Measurements from ENCODE around the gene VPS16. TPM values are rescaled to one million over a fixed set of nuclear protein-coding genes. Genes with fewer than 3 reads are reported as not detected.

The VPS16 gene
- total and polyA plus RNA-seq, 7 experiments from 2014 or later, result 25.0 to 62.4 (median 54.0) TPM

DNA sequence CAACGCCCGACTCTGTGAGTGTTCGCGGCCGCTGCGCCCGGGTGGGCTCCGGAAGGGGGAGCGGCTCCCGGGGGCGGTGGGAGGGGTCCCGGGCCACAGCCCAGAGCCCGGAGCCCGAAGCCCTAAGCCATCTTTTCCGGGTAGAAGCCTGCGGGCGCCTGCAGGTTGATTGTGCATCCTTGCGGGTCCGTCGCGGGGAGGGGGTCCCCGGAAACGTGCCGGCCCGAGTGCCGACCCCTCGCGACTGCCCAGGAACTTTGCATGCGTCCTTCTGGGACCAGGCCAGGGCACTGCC is 33.1 kb downstream of the VPS16 start:
- Mint-ChIP-seq H3K27me3 (no peaks in the 10 kb centered on the region), H3K4me1 (peaks cover 33 to 51% (median 45%) of the 10 kb centered on the region in 7 donors)
- DNase-seq, result peak in 5 of 9 donors; percentile 45 to 70 (median 52)

DNA sequence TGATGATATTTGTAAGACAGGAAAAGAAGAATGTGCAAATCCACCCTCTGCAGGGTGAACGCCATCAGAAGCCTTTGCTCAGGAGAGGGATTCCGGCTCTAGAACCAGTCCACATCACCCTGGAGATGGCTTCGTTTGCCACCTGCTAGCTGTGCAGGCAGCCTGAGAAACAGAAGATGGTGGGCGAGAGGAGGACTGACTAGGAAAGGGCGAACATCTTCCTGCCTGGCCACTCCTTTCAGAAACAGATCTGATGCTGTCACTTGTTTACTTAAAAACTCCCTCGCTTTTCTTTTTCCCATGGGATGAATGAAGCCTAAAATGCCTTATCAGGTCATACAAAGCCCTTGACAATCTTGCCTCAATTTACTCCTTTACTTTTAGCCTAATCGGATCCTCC is 33.9 kb downstream of the VPS16 start:
- Mint-ChIP-seq H3K4me3 (peak overlapping the region; percentile 84 to 94 (median 90)), H3K36me3 (peaks cover 0 to 17% (median 3%) of the 10 kb centered on the region in 5 donors), H3K27me3 (no peaks in the 10 kb centered on the region), H3K27ac (peak overlapping the region; percentile 52 to 95 (median 71)), H3K4me1 (peaks cover 37 to 53% (median 49%) of the 10 kb centered on the region in 7 donors), H3K9me3 (no peaks in the 10 kb centered on the region)
- ATAC-seq (no peak), DNase-seq (no peak)
- no peaks in the 10 kb centered on the region for H3K9me3 ChIP-seq (ENCODE audit: control insufficient read depth in 2 of 3, low read length in 3 of 3)
- H3K27ac ChIP-seq (ENCODE audit: low read depth, low read length), result peak overlapping the region; percentile 71
- CTCF ChIA-PET, result no interaction called here
- H3K4me3 ChIP-seq (ENCODE audit: low read length), result peak overlapping the region; percentile 80
- H3K4me1 ChIP-seq (ENCODE audit: control insufficient read depth in 2 of 2, insufficient read depth in 2 of 2, low read length in 2 of 2), result peaks cover 25% of the 10 kb centered on the region in 2 donors
- H3K36me3 ChIP-seq (ENCODE audit: control insufficient read depth in 2 of 3, insufficient read depth in 3 of 3, low read length in 3 of 3), result no peaks in the 10 kb centered on the region
- H3K27me3 ChIP-seq (ENCODE audit: control insufficient read depth in 2 of 2, insufficient read depth in 2 of 2, low read length in 2 of 2), result no peaks in the 10 kb centered on the region
- intact Hi-C loops (cut with micrococcal nuclease), result loop anchor here in 1 of 2 donors (5.0 to 10.0 kb wide), 4 partner anchors 50 to 350 kb away; partner anchors contain the start of genes FASTKD5 and UBOX5
- POLR2A ChIA-PET, result interaction anchor here (0.6 to 1.0 kb wide), 2 partner anchors 31 to 39 kb away, joined by 3 read pairs; no protein-coding TSS in a partner anchor

More for the DNA sequence above, 33.1 kb downstream of the VPS16 start:
- CTCF ChIA-PET, result interaction anchor here (1.4 kb wide), 2 partner anchors 14 to 128 kb away, joined by 4 to 5 read pairs; no protein-coding TSS in a partner anchor
- Mint-ChIP-seq H3K9me3 (no peaks in the 10 kb centered on the region), H3K27ac (peak overlapping the region in 8 of 9 donors; percentile 52 to 95 (median 73)), H3K36me3 (peaks cover 0 to 17% (median 3%) of the 10 kb centered on the region in 5 donors), H3K4me3 (peak overlapping the region; percentile 84 to 94 (median 90))
- Histone ChIP-seq H3K4me3 (ENCODE audit: low read length) (peak overlapping the region; percentile 80), H3K27ac (ENCODE audit: low read depth, low read length) (peak overlapping the region; percentile 71), H3K4me1 (ENCODE audit: control insufficient read depth in 2 of 2, insufficient read depth in 2 of 2, low read length in 2 of 2) (peaks cover 25% of the 10 kb centered on the region in 2 donors), H3K27me3 (ENCODE audit: control insufficient read depth in 2 of 2, insufficient read depth in 2 of 2, low read length in 2 of 2) (no peaks in the 10 kb centered on the region), H3K36me3 (ENCODE audit: control insufficient read depth in 2 of 3, insufficient read depth in 3 of 3, low read length in 3 of 3) (no peaks in the 10 kb centered on the region), H3K9me3 (ENCODE audit: control insufficient read depth in 2 of 3, low read length in 3 of 3) (no peaks in the 10 kb centered on the region)
- intact Hi-C loops (cut with micrococcal nuclease), result loop anchor here (1.0 to 10.0 kb wide), 13 partner anchors 33 to 535 kb away; partner anchors contain the start of genes NOP56 (in 2 of the 2), PCED1A (in 2 of the 2), VPS16 (in 2 of the 2) and FASTKD5 (in 1 of the 2)
- ATAC-seq, result no peak
- POLR2A ChIA-PET, result interaction anchor here (0.8 to 1.5 kb wide), 5 partner anchors 27 to 222 kb away, joined by 3 to 15 read pairs (median 4); partner anchors contain the start of genes NOP56, PCED1A and VPS16

DNA sequence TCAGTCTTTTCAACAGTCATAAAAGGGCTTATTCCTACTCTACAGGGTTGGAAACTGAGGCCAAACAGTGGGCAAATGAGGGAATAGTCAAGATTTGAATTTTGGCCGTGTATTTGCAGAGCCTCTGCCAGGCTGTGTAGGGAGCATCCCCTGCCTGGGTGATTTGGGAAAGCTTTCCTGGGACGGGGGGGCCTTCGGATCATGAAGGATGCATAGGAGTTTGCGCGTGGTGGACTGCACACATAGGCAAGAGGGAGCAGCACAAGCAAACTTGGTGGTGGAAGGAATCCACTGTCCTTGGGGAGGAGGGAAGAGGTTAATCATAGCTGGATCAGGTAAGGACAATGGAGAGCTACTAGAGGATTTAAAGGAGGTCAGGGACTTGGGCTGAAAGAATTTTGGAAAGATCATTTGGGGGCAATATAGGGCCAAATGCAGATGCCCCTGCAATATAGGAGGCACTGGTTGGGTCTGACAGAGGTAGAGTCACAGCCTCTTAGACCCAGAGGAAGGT is 35.2 kb downstream of the VPS16 start:
- intact Hi-C loops (cut with micrococcal nuclease), result loop anchor here in 1 of 2 donors (10.0 kb wide), 3 partner anchors 51 to 351 kb away; partner anchors contain the start of genes FASTKD5 and UBOX5
- Mint-ChIP-seq H3K27ac (peak overlapping the region in 2 of 9 donors; percentile 6 to 44), H3K27me3 (no peaks in the 10 kb centered on the region), H3K4me1 (peaks cover 49 to 65% (median 56%) of the 10 kb centered on the region in 7 donors), H3K36me3 (peaks cover 0 to 17% (median 3%) of the 10 kb centered on the region in 5 donors), H3K4me3 (peak overlapping the region; percentile 26 to 92 (median 80)), H3K9me3 (no peaks in the 10 kb centered on the region)
- H3K9me3 ChIP-seq (ENCODE audit: control insufficient read depth in 2 of 3, low read length in 3 of 3), result no peaks in the 10 kb centered on the region
- H3K27ac ChIP-seq (ENCODE audit: low read depth, low read length), result no peak overlapping the region
- DNase-seq (no peak), ATAC-seq (no peak)
- CTCF ChIA-PET, result no interaction called here
- peaks cover 25% of the 10 kb centered on the region in 2 donors for H3K4me1 ChIP-seq (ENCODE audit: control insufficient read depth in 2 of 2, insufficient read depth in 2 of 2, low read length in 2 of 2)
- POLR2A ChIA-PET, result interaction anchor here (0.5 kb wide), 1 partner anchor 14 kb away, joined by 4 read pairs; no protein-coding TSS in a partner anchor
- no peaks in the 10 kb centered on the region for H3K27me3 ChIP-seq (ENCODE audit: control insufficient read depth in 2 of 2, insufficient read depth in 2 of 2, low read length in 2 of 2)
- no peaks in the 10 kb centered on the region for H3K36me3 ChIP-seq (ENCODE audit: control insufficient read depth in 2 of 3, insufficient read depth in 3 of 3, low read length in 3 of 3)
- no peak overlapping the region for H3K4me3 ChIP-seq (ENCODE audit: low read length)

DNA sequence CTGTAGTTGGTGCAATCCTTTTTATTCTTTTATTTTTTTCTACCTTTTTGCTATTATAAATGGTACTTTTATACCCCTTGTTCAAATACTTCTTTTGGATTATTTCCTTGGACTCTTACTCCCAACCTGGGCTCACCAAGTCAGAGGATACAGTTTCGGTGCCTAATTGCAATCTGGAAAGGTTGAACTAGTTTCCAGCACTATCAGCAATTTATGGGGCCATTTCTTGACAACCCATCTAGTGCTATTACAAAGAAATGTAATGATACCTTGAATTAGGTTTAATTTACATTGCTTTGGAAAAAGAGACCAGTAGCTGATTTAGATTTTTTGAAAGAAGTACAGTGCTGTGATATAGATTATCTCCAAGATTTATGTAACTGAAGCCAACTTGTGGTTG is 38.0 kb downstream of the VPS16 start:
- H3K4me1 ChIP-seq (ENCODE audit: control insufficient read depth in 2 of 2, insufficient read depth in 2 of 2, low read length in 2 of 2), result peaks cover 21 to 30% of the 10 kb centered on the region in 2 donors
- Mint-ChIP-seq H3K4me1 (peaks cover 35 to 70% (median 62%) of the 10 kb centered on the region in 7 donors), H3K27me3 (no peaks in the 10 kb centered on the region), H3K4me3 (peak overlapping the region in 2 of 10 donors; percentile 7 to 41), H3K9me3 (no peaks in the 10 kb centered on the region), H3K27ac (peak overlapping the region in 3 of 9 donors; percentile 3 to 56 (median 47)), H3K36me3 (peaks cover 0 to 22% (median 3%) of the 10 kb centered on the region in 5 donors)
- ATAC-seq, result no peak
- no peaks in the 10 kb centered on the region for H3K36me3 ChIP-seq (ENCODE audit: control insufficient read depth in 2 of 3, insufficient read depth in 3 of 3, low read length in 3 of 3)
- intact Hi-C loops (cut with micrococcal nuclease), result loop anchor here in 1 of 2 donors (10.0 kb wide), 3 partner anchors 54 to 354 kb away; partner anchors contain the start of genes FASTKD5 and UBOX5
- ChIA-PET CTCF (interaction anchor here (0.5 kb wide), 1 partner anchor 174 kb away, joined by 3 read pairs; no protein-coding TSS in a partner anchor), POLR2A (no interaction called here)
- H3K9me3 ChIP-seq (ENCODE audit: control insufficient read depth in 2 of 3, low read length in 3 of 3), result no peaks in the 10 kb centered on the region
- no peaks in the 10 kb centered on the region for H3K27me3 ChIP-seq (ENCODE audit: control insufficient read depth in 2 of 2, insufficient read depth in 2 of 2, low read length in 2 of 2)
- H3K4me3 ChIP-seq (ENCODE audit: low read length), result no peak overlapping the region
- no peak for DNase-seq
- no peak overlapping the region for H3K27ac ChIP-seq (ENCODE audit: low read depth, low read length)

DNA sequence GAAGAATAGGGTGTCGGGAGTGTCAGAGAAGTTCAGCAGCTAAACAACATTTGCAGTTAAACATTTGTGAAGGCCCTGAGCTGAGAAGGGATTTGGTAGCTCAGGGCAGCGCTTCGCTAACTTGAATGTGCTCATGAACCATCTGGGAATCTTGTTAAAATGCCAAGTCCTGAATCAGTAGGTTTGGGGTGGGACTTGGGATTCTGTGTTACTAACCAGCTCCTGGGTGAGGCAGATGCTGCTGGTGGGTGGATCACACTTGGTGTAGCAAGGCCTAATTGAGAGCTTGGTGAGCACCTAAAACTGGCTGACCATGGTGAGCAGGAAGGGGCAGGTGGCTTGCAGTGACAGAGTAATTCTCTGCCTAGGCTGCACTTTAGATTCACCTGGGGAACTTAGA is 38.6 kb downstream of the VPS16 start:
- no peaks in the 10 kb centered on the region for H3K9me3 ChIP-seq (ENCODE audit: control insufficient read depth in 2 of 3, low read length in 3 of 3)
- intact Hi-C loops (cut with micrococcal nuclease), result loop anchor here in 1 of 2 donors (10.0 kb wide), 3 partner anchors 54 to 354 kb away; partner anchors contain the start of genes FASTKD5 and UBOX5
- CTCF ChIA-PET, result interaction anchor here (0.5 kb wide), 1 partner anchor 175 kb away, joined by 3 read pairs; no protein-coding TSS in a partner anchor
- DNase-seq (no peak), ATAC-seq (no peak)
- Mint-ChIP-seq H3K27me3 (no peaks in the 10 kb centered on the region), H3K4me3 (peak overlapping the region in 1 of 10 donors; percentile 41), H3K9me3 (no peaks in the 10 kb centered on the region), H3K36me3 (peaks cover 3 to 22% (median 4%) of the 10 kb centered on the region in 5 donors), H3K27ac (peak overlapping the region in 2 of 9 donors; percentile 3 to 56), H3K4me1 (peaks cover 41 to 76% (median 68%) of the 10 kb centered on the region in 7 donors)
- H3K27me3 ChIP-seq (ENCODE audit: control insufficient read depth in 2 of 2, insufficient read depth in 2 of 2, low read length in 2 of 2), result no peaks in the 10 kb centered on the region
- H3K36me3 ChIP-seq (ENCODE audit: control insufficient read depth in 2 of 3, insufficient read depth in 3 of 3, low read length in 3 of 3), result no peaks in the 10 kb centered on the region
- peaks cover 21 to 30% of the 10 kb centered on the region in 2 donors for H3K4me1 ChIP-seq (ENCODE audit: control insufficient read depth in 2 of 2, insufficient read depth in 2 of 2, low read length in 2 of 2)
- H3K27ac ChIP-seq (ENCODE audit: low read depth, low read length), result no peak overlapping the region
- no peak overlapping the region for H3K4me3 ChIP-seq (ENCODE audit: low read length)
- POLR2A ChIA-PET, result no interaction called here

DNA sequence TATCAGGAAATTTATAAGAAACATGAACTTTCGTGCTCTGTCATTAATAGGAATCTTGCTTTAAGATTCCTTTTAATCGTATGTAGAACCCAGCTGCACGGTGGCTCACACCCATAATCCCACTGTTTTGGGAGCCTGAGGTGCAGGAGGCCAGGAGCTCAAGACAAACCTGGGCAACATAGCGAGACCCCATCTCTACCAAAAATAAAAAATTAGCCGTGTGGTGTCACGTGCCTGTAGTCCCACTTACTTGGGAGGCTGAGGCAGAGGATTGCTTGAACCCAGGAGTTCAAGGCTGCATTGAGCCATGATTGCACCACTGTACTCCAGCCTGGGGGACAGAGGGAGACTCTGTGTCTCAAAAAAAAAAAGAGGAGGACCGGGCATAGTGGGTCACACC is 40.1 kb downstream of the VPS16 start:
- Histone ChIP-seq H3K27ac (ENCODE audit: low read depth, low read length) (no peak overlapping the region), H3K4me3 (ENCODE audit: low read length) (no peak overlapping the region), H3K9me3 (ENCODE audit: control insufficient read depth in 2 of 3, low read length in 3 of 3) (no peaks in the 10 kb centered on the region), H3K27me3 (ENCODE audit: control insufficient read depth in 2 of 2, insufficient read depth in 2 of 2, low read length in 2 of 2) (no peaks in the 10 kb centered on the region), H3K36me3 (ENCODE audit: control insufficient read depth in 2 of 3, insufficient read depth in 3 of 3, low read length in 3 of 3) (no peaks in the 10 kb centered on the region), H3K4me1 (ENCODE audit: control insufficient read depth in 2 of 2, insufficient read depth in 2 of 2, low read length in 2 of 2) (peaks cover 8 to 22% of the 10 kb centered on the region in 2 donors)
- peaks cover 3 to 26% (median 4%) of the 10 kb centered on the region in 5 donors for H3K36me3 Mint-ChIP-seq
- ATAC-seq (no peak), DNase-seq (no peak)
- H3K27ac Mint-ChIP-seq, result no peak overlapping the region
- H3K4me3 Mint-ChIP-seq, result no peak overlapping the region
- intact Hi-C loops (cut with micrococcal nuclease), result no loop called here
- no peaks in the 10 kb centered on the region for H3K27me3 Mint-ChIP-seq
- ChIA-PET POLR2A (interaction anchor here (0.9 kb wide), 1 partner anchor 37 kb away, joined by 4 read pairs; no protein-coding TSS in a partner anchor), CTCF (interaction anchor here (0.7 kb wide), 1 partner anchor 689 kb away, joined by 3 read pairs; no protein-coding TSS in a partner anchor)
- peaks cover 41 to 76% (median 68%) of the 10 kb centered on the region in 7 donors for H3K4me1 Mint-ChIP-seq
- no peaks in the 10 kb centered on the region for H3K9me3 Mint-ChIP-seq
